ENCODE data around the gene CALN1. TPM values are rescaled to one million over a fixed set of nuclear protein-coding genes. Genes with fewer than 3 reads are reported as not detected.

The CALN1 gene
- total RNA-seq, 1 experiment from 2014 or later, result not detected

DNA sequence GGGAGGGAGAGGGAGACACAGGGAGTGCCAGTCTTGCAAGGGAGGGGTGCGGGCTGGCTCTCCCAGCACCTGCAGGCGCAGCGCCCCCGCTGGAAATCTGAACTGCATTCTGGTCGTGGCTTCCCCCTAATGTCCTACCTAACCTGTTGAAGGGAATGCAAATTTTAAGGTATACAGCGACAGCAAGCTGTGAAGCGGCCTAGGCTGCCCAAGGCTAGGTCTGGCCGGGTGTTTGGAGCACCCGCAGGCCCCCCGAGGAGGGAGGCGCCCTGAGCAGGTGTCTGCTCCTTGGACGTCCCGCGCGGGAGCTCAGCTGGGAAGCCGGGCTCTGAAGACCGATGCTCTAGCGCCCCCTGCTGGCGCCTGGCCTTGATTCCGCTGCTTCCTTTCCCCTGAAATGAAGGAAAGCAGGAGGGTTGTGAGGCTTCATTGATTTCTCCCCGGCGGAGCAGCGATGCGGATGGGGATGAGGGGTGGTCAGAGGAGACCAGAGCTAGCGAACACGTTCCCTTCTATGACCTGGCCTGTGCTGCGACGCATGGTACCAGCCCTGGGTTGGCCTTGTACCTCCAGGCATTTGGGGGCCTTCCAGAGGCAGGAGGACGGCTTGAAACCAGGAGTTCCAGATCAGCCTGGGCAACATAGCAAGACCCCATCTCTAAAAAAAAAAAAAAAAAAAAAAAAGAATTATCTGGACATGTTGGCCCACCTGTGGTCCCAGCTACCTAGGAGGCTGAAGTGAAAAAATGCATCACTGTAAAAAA lies 678.8 kb downstream of the CALN1 start:
- no peaks in the 10 kb centered on the region for H3K79me2 ChIP-seq (ENCODE audit: low read length)
- no peak overlapping the region for H3K27ac ChIP-seq (ENCODE audit: low read length)
- no peaks in the 10 kb centered on the region for H4K20me1 ChIP-seq (ENCODE audit: insufficient read depth, low read depth, low read length)
- DNase-seq, result peak; percentile 91
- H3K27me3 ChIP-seq (ENCODE audit: low read length), result no peaks in the 10 kb centered on the region
- no peaks in the 10 kb centered on the region for H3K36me3 ChIP-seq (ENCODE audit: insufficient read depth, low read length)
- H3K4me1 ChIP-seq (ENCODE audit: low read length), result no peaks in the 10 kb centered on the region
- no peaks in the 10 kb centered on the region for H3K9me3 ChIP-seq (ENCODE audit: low read length)
- H2AFZ ChIP-seq (ENCODE audit: low read length), result no peak overlapping the region
- no peak overlapping the region for H3K9ac ChIP-seq (ENCODE audit: low read length)
- H3K9me2 ChIP-seq (replicated peaks; ENCODE audit: insufficient read depth, low read length), result no peaks in the 10 kb centered on the region
- no peak overlapping the region for H3K4me2 ChIP-seq (ENCODE audit: low read depth, low read length, poor library complexity, severe bottlenecking)
- no peak overlapping the region for H3K4me3 ChIP-seq (ENCODE audit: low read length)

DNA sequence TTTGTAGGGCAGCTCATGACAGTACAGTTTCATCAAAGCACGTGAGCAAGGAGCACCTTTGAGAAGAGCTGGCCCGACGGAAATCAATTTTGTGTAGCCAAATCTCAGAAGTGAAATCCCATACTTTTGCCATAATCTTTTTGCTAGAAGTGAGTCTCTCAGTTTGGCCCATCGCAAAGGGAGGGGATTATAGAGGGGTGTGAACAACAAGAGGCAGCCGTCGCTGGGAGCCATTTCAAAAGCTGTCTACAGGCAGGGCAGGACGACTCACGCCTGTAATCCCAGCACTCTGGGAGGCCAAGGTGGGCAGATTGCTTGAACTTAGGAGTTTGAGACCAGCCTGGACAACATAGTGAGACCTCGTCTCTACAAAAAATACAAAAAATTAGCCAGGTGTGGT lies 680.4 kb downstream of the CALN1 start:
- Histone ChIP-seq H3K9ac (ENCODE audit: low read length) (no peak overlapping the region), H3K9me3 (ENCODE audit: low read length) (no peaks in the 10 kb centered on the region), H3K4me2 (ENCODE audit: low read depth, low read length, poor library complexity, severe bottlenecking) (no peak overlapping the region), H3K36me3 (ENCODE audit: insufficient read depth, low read length) (no peaks in the 10 kb centered on the region), H3K27ac (ENCODE audit: low read length) (no peak overlapping the region), H3K4me3 (ENCODE audit: low read length) (no peak overlapping the region), H4K20me1 (ENCODE audit: insufficient read depth, low read depth, low read length) (no peaks in the 10 kb centered on the region), H3K9me2 (replicated peaks; ENCODE audit: insufficient read depth, low read length) (no peaks in the 10 kb centered on the region), H3K27me3 (ENCODE audit: low read length) (no peaks in the 10 kb centered on the region), H3K79me2 (ENCODE audit: low read length) (no peaks in the 10 kb centered on the region), H3K4me1 (ENCODE audit: low read length) (no peaks in the 10 kb centered on the region), H2AFZ (ENCODE audit: low read length) (no peak overlapping the region)
- no peak for DNase-seq

Small RNAs within 50 kb of the gene (small RNA-seq; reads per million reads assigned to genes)
- not detected for gene AC005011.1
- gene RNA5SP232, result not detected
